ENCODE results near the gene MBD2. TPM values are rescaled to one million over a fixed set of nuclear protein-coding genes. Genes with fewer than 3 reads are reported as not detected.

Gene MBD2
- total RNA-seq, 1 experiment from 2014 or later: 61.3 TPM

DNA sequence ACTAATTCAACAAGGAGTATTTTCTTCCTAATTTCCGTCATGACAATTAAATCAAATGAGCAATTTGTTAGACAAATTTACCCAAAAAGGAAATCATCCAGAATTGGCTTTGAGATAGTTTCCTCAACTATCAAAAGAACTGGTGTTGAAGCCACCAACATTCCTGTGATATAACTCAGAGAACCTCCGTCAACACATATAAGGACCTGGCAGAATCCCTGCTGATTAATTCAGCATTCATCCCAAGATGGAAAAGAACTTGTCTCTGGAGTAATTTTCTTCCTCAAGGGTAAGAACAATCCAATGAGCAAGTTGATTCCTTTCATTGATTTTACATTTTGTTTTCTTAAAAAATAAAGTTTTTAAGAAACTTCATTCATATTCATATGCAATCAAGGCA, 62.0 kb downstream of the MBD2 start:
- Histone ChIP-seq H3K9me2 (replicated peaks; ENCODE audit: insufficient read depth, low read length) (no peaks in the 10 kb centered on the region), H4K20me1 (ENCODE audit: insufficient read depth, low read depth, low read length) (peaks cover 7% of the 10 kb centered on the region), H3K4me3 (ENCODE audit: low read length) (no peak overlapping the region), H3K27me3 (ENCODE audit: low read length) (no peaks in the 10 kb centered on the region), H3K4me1 (ENCODE audit: low read length) (no peaks in the 10 kb centered on the region), H3K36me3 (ENCODE audit: insufficient read depth, low read length) (peaks cover 79% of the 10 kb centered on the region), H3K27ac (ENCODE audit: low read length) (no peak overlapping the region), H3K9me3 (ENCODE audit: low read length) (no peaks in the 10 kb centered on the region), H3K4me2 (ENCODE audit: low read depth, low read length, poor library complexity, severe bottlenecking) (no peak overlapping the region), H3K9ac (ENCODE audit: low read length) (no peak overlapping the region), H3K79me2 (ENCODE audit: low read length) (peaks cover 88% of the 10 kb centered on the region), H2AFZ (ENCODE audit: low read length) (no peak overlapping the region)
- no peak for DNase-seq

DNA sequence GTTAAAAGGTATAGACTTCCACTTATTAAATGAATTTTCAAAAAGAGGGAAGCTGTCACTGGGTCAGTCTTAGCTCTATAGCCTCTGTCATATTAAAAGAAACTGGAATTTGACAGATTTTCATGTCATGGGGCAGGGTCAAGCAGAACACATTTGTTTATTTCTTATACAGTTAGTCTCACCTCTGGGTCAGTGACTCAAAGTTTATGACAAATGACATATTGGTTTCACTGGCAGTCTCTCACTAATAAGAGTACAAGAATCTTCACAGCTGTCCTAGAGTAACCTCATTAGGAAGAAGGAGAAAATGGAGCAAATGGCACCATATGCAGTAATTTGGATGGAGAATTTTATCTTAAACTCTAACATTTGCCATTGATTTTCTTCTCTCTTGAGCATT, 63.2 kb downstream of the MBD2 start:
- H3K27me3 ChIP-seq (ENCODE audit: low read length): no peaks in the 10 kb centered on the region

DNA sequence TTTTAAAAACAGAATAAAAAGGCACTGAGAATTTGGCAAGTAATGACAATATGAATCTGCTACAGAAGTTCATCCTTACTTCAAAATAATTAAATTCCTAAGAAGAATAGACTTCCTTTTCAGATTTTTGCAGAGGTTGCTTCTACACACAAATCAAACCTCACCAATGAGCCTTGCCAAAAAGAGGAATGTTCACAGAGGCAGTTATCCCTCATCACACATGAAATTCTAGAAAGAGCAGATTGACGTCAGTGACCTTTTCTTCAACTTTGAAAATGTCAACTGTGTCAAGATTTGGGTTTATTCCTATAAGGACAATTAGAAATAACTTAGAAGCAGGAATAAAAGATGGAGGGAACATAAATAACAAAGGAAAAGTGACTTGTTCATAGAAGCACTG, 64.6 kb downstream of the MBD2 start:
- H2AFZ ChIP-seq (ENCODE audit: low read length): no peak overlapping the region
- no peak overlapping the region for H3K4me2 ChIP-seq (ENCODE audit: low read depth, low read length, poor library complexity, severe bottlenecking)
- DNase-seq: no peak
- no peaks in the 10 kb centered on the region for H3K9me3 ChIP-seq (ENCODE audit: low read length)
- peaks cover 79% of the 10 kb centered on the region for H3K79me2 ChIP-seq (ENCODE audit: low read length)
- H3K9ac ChIP-seq (ENCODE audit: low read length): no peak overlapping the region
- H3K9me2 ChIP-seq (replicated peaks; ENCODE audit: insufficient read depth, low read length): no peaks in the 10 kb centered on the region
- H3K4me1 ChIP-seq (ENCODE audit: low read length): no peaks in the 10 kb centered on the region
- no peak overlapping the region for H3K27ac ChIP-seq (ENCODE audit: low read length)
- H4K20me1 ChIP-seq (ENCODE audit: insufficient read depth, low read depth, low read length): peaks cover 8% of the 10 kb centered on the region
- peaks cover 72% of the 10 kb centered on the region for H3K36me3 ChIP-seq (ENCODE audit: insufficient read depth, low read length)
- H3K27me3 ChIP-seq (ENCODE audit: low read length): no peaks in the 10 kb centered on the region
- no peak overlapping the region for H3K4me3 ChIP-seq (ENCODE audit: low read length)

More for the DNA sequence above, 63.2 kb downstream of the MBD2 start:
- no peak overlapping the region for H3K4me3 ChIP-seq (ENCODE audit: low read length)
- H3K79me2 ChIP-seq (ENCODE audit: low read length): peaks cover 83% of the 10 kb centered on the region
- H3K36me3 ChIP-seq (ENCODE audit: insufficient read depth, low read length): peaks cover 77% of the 10 kb centered on the region
- H3K9me3 ChIP-seq (ENCODE audit: low read length): no peaks in the 10 kb centered on the region
- no peaks in the 10 kb centered on the region for H3K4me1 ChIP-seq (ENCODE audit: low read length)
- DNase-seq: no peak
- no peak overlapping the region for H3K4me2 ChIP-seq (ENCODE audit: low read depth, low read length, poor library complexity, severe bottlenecking)
- H3K9ac ChIP-seq (ENCODE audit: low read length): no peak overlapping the region
- no peaks in the 10 kb centered on the region for H3K9me2 ChIP-seq (replicated peaks; ENCODE audit: insufficient read depth, low read length)
- peaks cover 8% of the 10 kb centered on the region for H4K20me1 ChIP-seq (ENCODE audit: insufficient read depth, low read depth, low read length)
- no peak overlapping the region for H2AFZ ChIP-seq (ENCODE audit: low read length)
- H3K27ac ChIP-seq (ENCODE audit: low read length): no peak overlapping the region

DNA sequence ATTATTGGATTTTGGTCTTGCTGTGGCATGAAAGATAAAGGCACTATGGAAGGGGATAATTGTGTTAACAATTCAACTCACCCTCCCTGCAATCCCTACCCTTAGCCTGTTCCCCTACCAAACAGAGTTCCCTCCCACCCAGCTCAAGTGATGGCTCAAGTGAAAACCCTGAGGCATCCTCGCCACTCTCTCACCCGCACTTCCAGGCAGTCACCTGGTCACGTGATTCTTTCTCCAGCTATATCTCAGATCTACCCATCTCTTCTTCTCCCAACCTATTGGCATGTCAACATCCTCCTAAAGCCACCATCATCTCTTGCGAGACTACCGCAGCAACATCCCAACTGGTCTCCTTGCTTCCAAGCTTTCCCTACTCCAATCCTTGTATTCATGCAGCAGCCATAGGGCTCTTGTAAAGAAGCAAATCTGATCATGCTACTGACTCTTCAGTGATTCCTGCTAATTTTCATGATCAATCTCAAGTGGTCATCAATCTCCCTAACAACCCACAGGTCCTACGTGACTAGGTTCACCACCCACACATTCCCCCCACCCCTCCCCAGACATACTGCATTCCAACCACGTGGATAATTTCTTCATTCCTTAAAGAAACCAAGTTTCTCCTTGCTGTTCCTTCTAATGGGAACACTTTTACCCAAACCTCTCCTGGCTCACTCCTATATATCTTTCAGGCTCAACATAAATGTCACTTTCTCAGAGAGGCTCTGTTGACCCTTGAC, 66.7 kb downstream of the MBD2 start:
- no peaks in the 10 kb centered on the region for H3K27me3 ChIP-seq (ENCODE audit: low read length)
- H3K4me3 ChIP-seq (ENCODE audit: low read length): no peak overlapping the region
- no peaks in the 10 kb centered on the region for H3K9me3 ChIP-seq (ENCODE audit: low read length)
- no peak overlapping the region for H3K4me2 ChIP-seq (ENCODE audit: low read depth, low read length, poor library complexity, severe bottlenecking)
- no peaks in the 10 kb centered on the region for H3K9me2 ChIP-seq (replicated peaks; ENCODE audit: insufficient read depth, low read length)
- peaks cover 75% of the 10 kb centered on the region for H3K36me3 ChIP-seq (ENCODE audit: insufficient read depth, low read length)
- H3K9ac ChIP-seq (ENCODE audit: low read length): no peak overlapping the region
- H4K20me1 ChIP-seq (ENCODE audit: insufficient read depth, low read depth, low read length): peaks cover 8% of the 10 kb centered on the region
- peaks cover 73% of the 10 kb centered on the region for H3K79me2 ChIP-seq (ENCODE audit: low read length)
- peaks cover 2% of the 10 kb centered on the region; the same call in 1 of the 2 replicates for H3K4me1 ChIP-seq (ENCODE audit: low read length)
- DNase-seq: no peak
- no peak overlapping the region for H2AFZ ChIP-seq (ENCODE audit: low read length)
- H3K27ac ChIP-seq (ENCODE audit: low read length): no peak overlapping the region

DNA sequence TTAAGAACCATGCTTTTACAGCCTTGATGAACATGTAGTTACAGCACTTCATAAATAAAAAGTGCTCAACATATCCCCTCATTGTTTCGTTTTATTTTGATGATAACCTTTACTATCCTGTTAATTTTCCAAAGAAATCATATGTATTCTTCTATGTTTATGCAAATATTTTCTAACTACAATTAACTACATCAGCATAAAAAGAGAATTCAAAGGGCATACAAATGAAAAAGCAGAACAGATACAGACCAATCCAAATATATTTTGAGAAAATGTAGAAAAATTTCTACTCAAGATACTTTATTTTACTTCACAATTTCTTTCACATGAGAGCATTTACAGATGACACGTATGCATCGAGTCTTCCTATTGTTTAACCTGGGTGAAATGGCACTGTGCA, 69.1 kb downstream of the MBD2 start:
- Histone ChIP-seq H3K9ac (ENCODE audit: low read length) (no peak overlapping the region), H3K4me3 (ENCODE audit: low read length) (no peak overlapping the region), H3K79me2 (ENCODE audit: low read length) (peaks cover 61% of the 10 kb centered on the region), H3K4me1 (ENCODE audit: low read length) (peaks cover 18% of the 10 kb centered on the region), H3K27ac (ENCODE audit: low read length) (no peak overlapping the region), H3K4me2 (ENCODE audit: low read depth, low read length, poor library complexity, severe bottlenecking) (no peak overlapping the region), H4K20me1 (ENCODE audit: insufficient read depth, low read depth, low read length) (peaks cover 8% of the 10 kb centered on the region), H3K36me3 (ENCODE audit: insufficient read depth, low read length) (peaks cover 74% of the 10 kb centered on the region), H3K9me2 (replicated peaks; ENCODE audit: insufficient read depth, low read length) (no peaks in the 10 kb centered on the region), H2AFZ (ENCODE audit: low read length) (no peak overlapping the region), H3K27me3 (ENCODE audit: low read length) (no peaks in the 10 kb centered on the region), H3K9me3 (ENCODE audit: low read length) (no peaks in the 10 kb centered on the region)
- DNase-seq: no peak

DNA sequence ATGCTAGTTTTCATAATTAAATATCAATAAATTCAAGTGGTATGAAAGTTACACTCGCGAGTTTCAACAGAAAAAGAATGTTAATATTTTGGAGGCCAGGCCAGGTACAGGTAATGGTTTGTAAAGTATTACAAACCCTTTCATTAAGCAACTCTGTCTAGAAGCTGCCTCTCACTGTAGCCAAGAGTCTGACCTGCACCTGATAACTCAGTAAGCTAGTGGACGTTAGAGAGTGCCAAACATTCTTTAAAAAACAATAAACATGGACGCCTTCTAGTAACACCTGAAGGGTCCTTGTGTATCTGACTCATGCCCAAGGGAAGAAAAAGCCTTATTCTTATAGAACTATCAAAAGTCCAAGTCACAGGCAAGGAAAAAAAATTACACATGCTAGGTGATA, 70.2 kb downstream of the MBD2 start:
- H3K27ac ChIP-seq (ENCODE audit: low read length): no peak overlapping the region
- H3K36me3 ChIP-seq (ENCODE audit: insufficient read depth, low read length): peaks cover 64% of the 10 kb centered on the region
- DNase-seq: no peak
- no peaks in the 10 kb centered on the region for H3K9me2 ChIP-seq (replicated peaks; ENCODE audit: insufficient read depth, low read length)
- no peak overlapping the region for H3K9ac ChIP-seq (ENCODE audit: low read length)
- H3K4me3 ChIP-seq (ENCODE audit: low read length): no peak overlapping the region
- no peaks in the 10 kb centered on the region for H3K9me3 ChIP-seq (ENCODE audit: low read length)
- peaks cover 8% of the 10 kb centered on the region for H4K20me1 ChIP-seq (ENCODE audit: insufficient read depth, low read depth, low read length)
- H3K79me2 ChIP-seq (ENCODE audit: low read length): peaks cover 51% of the 10 kb centered on the region
- H2AFZ ChIP-seq (ENCODE audit: low read length): no peak overlapping the region
- H3K4me1 ChIP-seq (ENCODE audit: low read length): peaks cover 18% of the 10 kb centered on the region
- no peak overlapping the region for H3K4me2 ChIP-seq (ENCODE audit: low read depth, low read length, poor library complexity, severe bottlenecking)
- H3K27me3 ChIP-seq (ENCODE audit: low read length): no peaks in the 10 kb centered on the region

DNA sequence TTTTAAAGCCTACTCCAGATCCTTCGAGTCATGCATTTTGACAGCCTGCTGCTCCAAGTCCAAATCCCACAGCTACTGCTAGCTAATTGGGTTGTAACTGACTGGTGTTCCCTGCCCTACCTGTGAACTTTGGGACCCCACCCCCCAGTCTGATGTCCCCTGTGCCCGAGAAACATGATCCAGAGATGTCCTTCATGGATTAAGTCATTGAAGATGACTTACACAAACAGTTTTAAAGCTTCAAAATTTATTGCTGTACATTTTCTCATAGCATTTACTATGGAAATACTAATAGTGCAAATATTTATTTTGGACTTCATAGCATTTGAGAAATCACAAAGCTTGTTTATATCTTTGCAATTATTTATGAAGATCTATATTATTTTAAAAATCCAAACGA, 73.1 kb downstream of the MBD2 start:
- Histone ChIP-seq H3K4me3 (ENCODE audit: low read length) (no peak overlapping the region), H3K36me3 (ENCODE audit: insufficient read depth, low read length) (peaks cover 48% of the 10 kb centered on the region), H3K4me2 (ENCODE audit: low read depth, low read length, poor library complexity, severe bottlenecking) (no peak overlapping the region), H3K79me2 (ENCODE audit: low read length) (peaks cover 34% of the 10 kb centered on the region), H3K27me3 (ENCODE audit: low read length) (no peaks in the 10 kb centered on the region), H3K27ac (ENCODE audit: low read length) (no peak overlapping the region; the same call in 1 of the 2 replicates), H2AFZ (ENCODE audit: low read length) (no peak overlapping the region), H4K20me1 (ENCODE audit: insufficient read depth, low read depth, low read length) (0 out of 2 replicates have a peak, but pooled peaks cover 2% of the 10 kb centered on the region), H3K9ac (ENCODE audit: low read length) (no peak overlapping the region), H3K4me1 (ENCODE audit: low read length) (peaks cover 18% of the 10 kb centered on the region), H3K9me2 (replicated peaks; ENCODE audit: insufficient read depth, low read length) (no peaks in the 10 kb centered on the region), H3K9me3 (ENCODE audit: low read length) (no peaks in the 10 kb centered on the region)
- DNase-seq: no peak

DNA sequence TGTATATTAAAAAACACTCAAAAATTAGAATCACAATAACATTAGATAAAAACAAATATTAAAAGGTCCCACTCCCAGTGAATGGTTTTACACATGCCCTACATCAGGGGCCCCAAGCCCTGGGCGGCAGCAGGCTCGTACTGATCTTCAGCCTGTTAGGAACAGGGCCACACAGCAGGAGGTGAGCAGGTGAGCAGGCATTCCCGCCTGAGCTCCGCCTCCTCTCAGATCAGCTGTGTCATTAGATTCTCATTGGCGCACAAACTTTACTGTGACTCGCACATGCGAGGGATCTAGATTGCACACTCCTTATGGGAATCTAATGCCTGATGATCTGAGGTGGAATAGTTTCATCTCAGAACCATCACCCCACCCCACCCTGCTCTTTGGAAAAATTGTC, 74.2 kb downstream of the MBD2 start:
- Histone ChIP-seq H3K9ac (ENCODE audit: low read length) (no peak overlapping the region), H3K27me3 (ENCODE audit: low read length) (no peaks in the 10 kb centered on the region), H2AFZ (ENCODE audit: low read length) (no peak overlapping the region), H3K9me2 (replicated peaks; ENCODE audit: insufficient read depth, low read length) (no peaks in the 10 kb centered on the region), H3K4me3 (ENCODE audit: low read length) (no peak overlapping the region), H3K36me3 (ENCODE audit: insufficient read depth, low read length) (peaks cover 44% of the 10 kb centered on the region), H3K4me2 (ENCODE audit: low read depth, low read length, poor library complexity, severe bottlenecking) (no peak overlapping the region), H3K79me2 (ENCODE audit: low read length) (peaks cover 26% of the 10 kb centered on the region), H3K9me3 (ENCODE audit: low read length) (no peaks in the 10 kb centered on the region), H3K4me1 (ENCODE audit: low read length) (peaks cover 18% of the 10 kb centered on the region), H4K20me1 (ENCODE audit: insufficient read depth, low read depth, low read length) (no peaks in the 10 kb centered on the region), H3K27ac (ENCODE audit: low read length) (no peak overlapping the region)
- DNase-seq: no peak

All from Karpas-422 (cell line).